ENCODE results near the gene SLC6A6.

Gene SLC6A6

GRCh38 chr3:14402304-14402811 lies at the start of gene SLC6A6:
TSS of gene SLC6A6 (plus strand) at chr3:14402606. CDS start at chr3:14443635, 41,029 bp downstream.
- peak within 1 kb of the TSS; percentile 97 for H3K4me2 ChIP-seq (ENCODE audit: low read length)
- peak within 1 kb of the TSS; percentile 84 for H3K27ac ChIP-seq (ENCODE audit: low read depth, low read length, poor library complexity, severe bottlenecking)
- H3K4me1 ChIP-seq (ENCODE audit: insufficient read depth, low read length, severe bottlenecking) = peaks cover 54% of the 10 kb centered on the region
- H3K27me3 ChIP-seq (ENCODE audit: insufficient read depth, low read length) = no peaks in the 10 kb centered on the region
- peak; percentile 60; the same call in 1 of the 2 replicates for TF ChIP-seq CTCF (IDR thresholded peaks at IDR 0.05; ENCODE audit: low read length)
- TF ChIP-seq EZH2 (IDR thresholded peaks at IDR 0.05; ENCODE audit: borderline replicate concordance, low read length) = no peak
- H3K9me2 ChIP-seq (ENCODE audit: low read depth, low read length) = no peaks in the 10 kb centered on the region
- H3F3A ChIP-seq (ENCODE audit: insufficient read depth, low read length) = no peaks in the 10 kb centered on the region
- H3K9me3 ChIP-seq (ENCODE audit: low read length) = no peaks in the 10 kb centered on the region
- H3K9ac ChIP-seq (ENCODE audit: low read length) = peak within 1 kb of the TSS; percentile 96
- H2AFZ ChIP-seq (ENCODE audit: low read length) = no peak within 1 kb of the TSS
- peaks cover 22% of the 10 kb centered on the region; the same call in 1 of the 2 replicates for H3K36me3 ChIP-seq (ENCODE audit: insufficient read depth, low read length)
- H3K79me2 ChIP-seq (ENCODE audit: insufficient read depth, low read length) = peaks cover 45% of the 10 kb centered on the region
- H4K20me1 ChIP-seq (ENCODE audit: insufficient read depth, low read length) = no peaks in the 10 kb centered on the region
- peak within 1 kb of the TSS; percentile 87 for H3K4me3 ChIP-seq (ENCODE audit: low read depth, low read length, poor library complexity, severe bottlenecking)

- H3F3A ChIP-seq (ENCODE audit: insufficient read depth, low read length) = no peaks in the 10 kb centered on the region
- H3K9me2 ChIP-seq (ENCODE audit: low read depth, low read length) = no peaks in the 10 kb centered on the region
- no peaks in the 10 kb centered on the region for H3K9me3 ChIP-seq (ENCODE audit: low read length)
- no peaks in the 10 kb centered on the region for H3K79me2 ChIP-seq (ENCODE audit: insufficient read depth, low read length)
- H3K27ac ChIP-seq (ENCODE audit: low read depth, low read length, poor library complexity, severe bottlenecking) = no peak overlapping the region
- no peak overlapping the region for H3K4me2 ChIP-seq (ENCODE audit: low read length)
- TF ChIP-seq CTCF (IDR thresholded peaks at IDR 0.05; ENCODE audit: low read length) (no peak), EZH2 (IDR thresholded peaks at IDR 0.05; ENCODE audit: borderline replicate concordance, low read length) (no peak)
- peaks cover 8% of the 10 kb centered on the region for H3K4me1 ChIP-seq (ENCODE audit: insufficient read depth, low read length, severe bottlenecking)
- H3K4me3 ChIP-seq (ENCODE audit: low read depth, low read length, poor library complexity, severe bottlenecking) = no peak overlapping the region
- H4K20me1 ChIP-seq (ENCODE audit: insufficient read depth, low read length) = no peaks in the 10 kb centered on the region
- H2AFZ ChIP-seq (ENCODE audit: low read length) = no peak overlapping the region
- H3K9ac ChIP-seq (ENCODE audit: low read length) = no peak overlapping the region
- H3K36me3 ChIP-seq (ENCODE audit: insufficient read depth, low read length) = no peaks in the 10 kb centered on the region
- H3K27me3 ChIP-seq (ENCODE audit: insufficient read depth, low read length) = no peaks in the 10 kb centered on the region
These were observed 48.9 kb upstream of the SLC6A6 start for GRCh38 chr3:14353502-14353901.

DNA sequence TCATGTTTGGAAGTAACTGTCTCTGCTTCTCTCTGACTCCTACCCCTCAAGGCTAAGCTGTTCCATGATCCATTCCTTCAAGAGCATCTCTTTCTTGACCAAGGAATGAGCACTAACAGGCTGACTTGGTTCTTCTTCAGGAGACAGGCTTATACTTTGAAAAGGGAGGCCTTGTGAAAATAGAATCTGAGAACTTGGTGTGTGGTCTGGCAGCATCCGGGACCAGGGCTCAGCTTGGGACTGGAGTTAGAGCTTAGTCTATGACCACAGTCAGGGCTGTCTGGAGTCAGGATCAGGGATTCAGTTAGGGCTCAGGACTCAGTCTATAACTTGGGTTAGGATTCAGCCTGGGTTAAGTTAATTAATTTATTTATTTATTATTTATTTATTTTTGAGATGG lies 44.9 kb upstream of the SLC6A6 start:
- Histone ChIP-seq H4K20me1 (ENCODE audit: insufficient read depth, low read length) (no peaks in the 10 kb centered on the region), H3F3A (ENCODE audit: insufficient read depth, low read length) (no peaks in the 10 kb centered on the region), H3K79me2 (ENCODE audit: insufficient read depth, low read length) (no peaks in the 10 kb centered on the region), H3K9me2 (ENCODE audit: low read depth, low read length) (no peaks in the 10 kb centered on the region), H2AFZ (ENCODE audit: low read length) (no peak overlapping the region), H3K27ac (ENCODE audit: low read depth, low read length, poor library complexity, severe bottlenecking) (no peak overlapping the region), H3K4me3 (ENCODE audit: low read depth, low read length, poor library complexity, severe bottlenecking) (no peak overlapping the region), H3K4me1 (ENCODE audit: insufficient read depth, low read length, severe bottlenecking) (peaks cover 5% of the 10 kb centered on the region), H3K4me2 (ENCODE audit: low read length) (no peak overlapping the region), H3K36me3 (ENCODE audit: insufficient read depth, low read length) (no peaks in the 10 kb centered on the region), H3K9ac (ENCODE audit: low read length) (no peak overlapping the region), H3K9me3 (ENCODE audit: low read length) (no peaks in the 10 kb centered on the region), H3K27me3 (ENCODE audit: insufficient read depth, low read length) (no peaks in the 10 kb centered on the region)
- no peak for TF ChIP-seq EZH2 (IDR thresholded peaks at IDR 0.05; ENCODE audit: borderline replicate concordance, low read length)
- no peak for TF ChIP-seq CTCF (IDR thresholded peaks at IDR 0.05; ENCODE audit: low read length)

Data from OCI-LY1 (cell line).